Measurements from ENCODE around the gene ALPL.

- TF ChIP-seq POLR2A (IDR thresholded peaks at IDR 0.05) = no peak
- TF ChIP-seq CTCF (IDR thresholded peaks at IDR 0.05) = no peak
Measured at GRCh38 chr1:21472861-21473260, 36.4 kb upstream of the ALPL start.

Data from stomach (tissue), 4 donors.